ENCODE results near the gene C11orf65.

- no peak for TF ChIP-seq REST (IDR thresholded peaks at IDR 0.05; ENCODE audit: insufficient read depth in 1 of 2, low read depth in 2 of 2, low read length in 2 of 2)
- TF ChIP-seq POLR2AphosphoS5 (IDR thresholded peaks at IDR 0.05; ENCODE audit: low read depth, low read length), result no peak
- TF ChIP-seq TAF1 (IDR thresholded peaks at IDR 0.05; ENCODE audit: borderline replicate concordance, insufficient read depth, low read length), result no peak
Measured at GRCh38 chr11:108370990-108371389, 96.3 kb downstream of the C11orf65 start.

Data from PFSK-1 (cell line).